Measurements from ENCODE around the gene ARHGAP28.

ARHGAP28 gene

GRCh38 chr18:6901286-6901926 is 171.9 kb downstream of the ARHGAP28 start:
- no peak for TF ChIP-seq CEBPB (IDR thresholded peaks at IDR 0.05)
- TF ChIP-seq EGR1 (IDR thresholded peaks at IDR 0.05): no peak
- TF ChIP-seq CREB1 (IDR thresholded peaks at IDR 0.05; ENCODE audit: low read depth): no peak
- TF ChIP-seq USF1 (IDR thresholded peaks at IDR 0.05): no peak
- TF ChIP-seq TAF1 (IDR thresholded peaks at IDR 0.05; ENCODE audit: low read depth): no peak
- TF ChIP-seq TEAD4 (IDR thresholded peaks at IDR 0.05): no peak

GRCh38 chr18:6917072-6917471 is 187.6 kb downstream of the ARHGAP28 start:
- TF ChIP-seq YY1 (IDR thresholded peaks at IDR 0.05; ENCODE audit: low read depth): no peak

- TF ChIP-seq NFIC (IDR thresholded peaks at IDR 0.05) (no peak), RAD21 (IDR thresholded peaks at IDR 0.05; ENCODE audit: low read depth) (peak; percentile 68)
Measured at GRCh38 chr18:6920099-6920955, 190.8 kb downstream of the ARHGAP28 start.

GRCh38 chr18:6921571-6921970 is 192.1 kb downstream of the ARHGAP28 start:
- no peak for TF ChIP-seq TCF12 (IDR thresholded peaks at IDR 0.05; ENCODE audit: low read depth)
- no peak for TF ChIP-seq MAX (IDR thresholded peaks at IDR 0.05)
- TF ChIP-seq FOXM1 (IDR thresholded peaks at IDR 0.05; ENCODE audit: borderline replicate concordance, low read depth): no peak
- TF ChIP-seq TEAD4 (IDR thresholded peaks at IDR 0.05): no peak
- no peak for TF ChIP-seq CREB1 (IDR thresholded peaks at IDR 0.05; ENCODE audit: low read depth)
- TF ChIP-seq TAF1 (IDR thresholded peaks at IDR 0.05; ENCODE audit: low read depth): no peak
- no peak for TF ChIP-seq RAD21 (IDR thresholded peaks at IDR 0.05; ENCODE audit: low read depth)
- no peak for TF ChIP-seq EP300 (IDR thresholded peaks at IDR 0.05; ENCODE audit: borderline replicate concordance)
- no peak for TF ChIP-seq REST (IDR thresholded peaks at IDR 0.05; ENCODE audit: low read depth)

- TF ChIP-seq TAF1 (IDR thresholded peaks at IDR 0.05; ENCODE audit: low read depth) (no peak), TEAD4 (IDR thresholded peaks at IDR 0.05) (no peak), ZBTB7A (IDR thresholded peaks at IDR 0.05; ENCODE audit: low read depth) (no peak), EP300 (IDR thresholded peaks at IDR 0.05; ENCODE audit: borderline replicate concordance) (no peak), FOXM1 (IDR thresholded peaks at IDR 0.05; ENCODE audit: borderline replicate concordance, low read depth) (no peak), YY1 (IDR thresholded peaks at IDR 0.05; ENCODE audit: low read depth) (no peak), CEBPB (IDR thresholded peaks at IDR 0.05) (no peak), REST (IDR thresholded peaks at IDR 0.05; ENCODE audit: low read depth) (no peak), MAX (IDR thresholded peaks at IDR 0.05) (no peak), USF1 (IDR thresholded peaks at IDR 0.05) (no peak), NFIC (IDR thresholded peaks at IDR 0.05) (no peak), CREB1 (IDR thresholded peaks at IDR 0.05; ENCODE audit: low read depth) (no peak)
Measured at GRCh38 chr18:6923220-6923619, 193.7 kb downstream of the ARHGAP28 start.

- TF ChIP-seq EGR1 (IDR thresholded peaks at IDR 0.05): no peak
Measured at GRCh38 chr18:6927153-6927552, 197.6 kb downstream of the ARHGAP28 start.

- TF ChIP-seq MAX (IDR thresholded peaks at IDR 0.05) (no peak), FOXM1 (IDR thresholded peaks at IDR 0.05; ENCODE audit: borderline replicate concordance, low read depth) (no peak), EP300 (IDR thresholded peaks at IDR 0.05; ENCODE audit: borderline replicate concordance) (no peak), ZBTB7A (IDR thresholded peaks at IDR 0.05; ENCODE audit: low read depth) (no peak), REST (IDR thresholded peaks at IDR 0.05; ENCODE audit: low read depth) (no peak), EGR1 (IDR thresholded peaks at IDR 0.05) (no peak), TEAD4 (IDR thresholded peaks at IDR 0.05) (no peak), CREB1 (IDR thresholded peaks at IDR 0.05; ENCODE audit: low read depth) (no peak), RAD21 (IDR thresholded peaks at IDR 0.05; ENCODE audit: low read depth) (no peak), YY1 (IDR thresholded peaks at IDR 0.05; ENCODE audit: low read depth) (no peak), TCF12 (IDR thresholded peaks at IDR 0.05; ENCODE audit: low read depth) (no peak), USF1 (IDR thresholded peaks at IDR 0.05) (no peak), CEBPB (IDR thresholded peaks at IDR 0.05) (no peak)
Measured at GRCh38 chr18:6928359-6928758, 198.8 kb downstream of the ARHGAP28 start.
